ENCODE results near the gene CHD9NB. TPM values are rescaled to one million over a fixed set of nuclear protein-coding genes. Genes with fewer than 3 reads are reported as not detected.

The CHD9NB gene
- total and polyA plus RNA-seq, 9 of the 15 experiments (the other 6 are each of a cell fraction or from before 2014, with no cell fraction given): 0.06 to 0.10 (median 0.07) TPM; not detected in 6

DNA sequence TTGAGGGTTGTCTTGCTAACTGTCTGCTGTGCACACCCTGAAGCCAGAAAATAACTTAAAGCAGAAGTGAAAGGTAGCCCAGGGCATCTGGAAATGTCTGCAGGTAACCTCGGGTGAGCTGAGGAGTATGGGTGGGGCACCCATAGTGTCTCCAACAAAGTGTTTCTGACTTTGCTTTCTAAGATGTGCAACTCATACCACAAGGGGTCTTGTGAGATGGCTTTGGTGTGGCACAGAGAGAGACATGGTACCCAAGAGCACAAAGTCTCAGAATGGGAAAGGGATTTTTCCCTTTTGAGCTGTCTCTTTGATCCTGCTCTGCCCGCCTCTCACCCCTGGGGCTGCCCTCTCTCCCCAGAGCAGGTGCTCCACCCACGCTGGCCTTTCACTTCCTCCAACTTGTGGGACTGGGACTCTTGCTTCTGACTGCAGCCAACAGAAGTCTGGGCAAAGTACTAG lies 9.0 kb upstream of the CHD9NB start:
- H3K36me3 ChIP-seq (ENCODE audit: control insufficient read depth, insufficient read depth, low read length): peaks cover 32% of the 10 kb centered on the region; the same call in 2 of the 3 replicates
- H4K20me1 ChIP-seq (replicated peaks; ENCODE audit: control insufficient read depth, insufficient read depth, low read length): 0 out of 2 replicates have a peak, but pooled peaks cover 6% of the 10 kb centered on the region
- H2AFZ ChIP-seq (ENCODE audit: low read depth, low read length): no peak overlapping the region
- in situ Hi-C loops (cut with MboI) (no loop called here), intact Hi-C loops (cut with micrococcal nuclease) (no loop called here)
- H3K4me1 ChIP-seq (replicated peaks in 1 of 2; ENCODE audit: control insufficient read depth in 2 of 2, insufficient read depth in 2 of 2, low read length in 2 of 2): peaks cover 8 to 28% of the 10 kb centered on the region in 2 experiments; a peak in 4 of 5 replicates
- no peaks in the 10 kb centered on the region for H3K9me1 ChIP-seq (ENCODE audit: control insufficient read depth, insufficient read depth, low read length)
- no peaks in the 10 kb centered on the region for H3K27me3 ChIP-seq (ENCODE audit: control insufficient read depth in 2 of 2, insufficient read depth in 2 of 2, low read length in 2 of 2)
- no peak overlapping the region for H3K4me2 ChIP-seq (ENCODE audit: insufficient read depth, low read length)
- no peak for DNase-seq (ENCODE audit: extremely low read depth in 1 of 4, low spot score in 3 of 4)
- TF ChIP-seq FOXK2 (conservative IDR thresholded peaks at IDR 0.05 in 1 of 2, IDR thresholded peaks at IDR 0.05 in 1 of 2; ENCODE audit: low read depth in 2 of 2): no peak
- no peak for TF ChIP-seq USF1 (CRISPR knock-in tag; IDR thresholded peaks at IDR 0.05)
- TF ChIP-seq DPF2 (IDR thresholded peaks at IDR 0.05): no peak
- TF ChIP-seq ZNF41 (CRISPR knock-in tag; conservative IDR thresholded peaks at IDR 0.05): no peak
- TF ChIP-seq CUX1 (CRISPR knock-in tag; IDR thresholded peaks at IDR 0.05): no peak
- TF ChIP-seq, protein P1, sequence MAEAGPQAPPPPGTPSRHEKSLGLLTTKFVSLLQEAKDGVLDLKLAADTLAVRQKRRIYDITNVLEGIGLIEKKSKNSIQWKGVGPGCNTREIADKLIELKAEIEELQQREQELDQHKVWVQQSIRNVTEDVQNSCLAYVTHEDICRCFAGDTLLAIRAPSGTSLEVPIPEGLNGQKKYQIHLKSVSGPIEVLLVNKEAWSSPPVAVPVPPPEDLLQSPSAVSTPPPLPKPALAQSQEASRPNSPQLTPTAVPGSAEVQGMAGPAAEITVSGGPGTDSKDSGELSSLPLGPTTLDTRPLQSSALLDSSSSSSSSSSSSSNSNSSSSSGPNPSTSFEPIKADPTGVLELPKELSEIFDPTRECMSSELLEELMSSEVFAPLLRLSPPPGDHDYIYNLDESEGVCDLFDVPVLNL (CRISPR knock-in tag; IDR thresholded peaks at IDR 0.05; ENCODE audit: low read depth): no peak
- TF ChIP-seq PKNOX1 (IDR thresholded peaks at IDR 0.05): no peak
- no peak for TF ChIP-seq ZNF347 (CRISPR knock-in tag; IDR thresholded peaks at IDR 0.05; ENCODE audit: low read depth)
- TF ChIP-seq SIX5 (IDR thresholded peaks at IDR 0.05; ENCODE audit: borderline replicate concordance in 1 of 2, insufficient read depth in 1 of 2, low read depth in 1 of 2, low read length in 2 of 2): no peak
- TF ChIP-seq MCM7 (IDR thresholded peaks at IDR 0.05): no peak
- no peak for TF ChIP-seq OTX1 (CRISPR knock-in tag; IDR thresholded peaks at IDR 0.05)
- no peak for TF ChIP-seq SAFB (IDR thresholded peaks at IDR 0.05; ENCODE audit: borderline replicate concordance, low read depth, low read length)
- no peak for TF ChIP-seq U2AF2 (optimal IDR thresholded peaks at IDR 0.05; ENCODE audit: low read depth, low read length)
- TF ChIP-seq EGR1 (conservative IDR thresholded peaks at IDR 0.05): no peak
- 55% methylated on average over 3 of the region's 3 CpGs for WGBS (ENCODE audit: insufficient coverage, low coverage, missing lambda C conversion rate)
- H3K4me3 ChIP-seq: no peak overlapping the region
- H3K9ac ChIP-seq (ENCODE audit: insufficient read depth in 1 of 2, low read depth in 2 of 2, low read length in 2 of 2): no peak overlapping the region
- 0 out of 3 replicates have a peak overlapping the region, but pooled peaks have one; percentile 44 for H3K27ac ChIP-seq (ENCODE audit: extremely low read depth, low read depth, low read length)
- ChIA-PET POLR2A (no interaction called here), CTCF (ENCODE audit: low intra/inter-chr PET ratio) (no interaction called here)
- no peak for FAIRE-seq
- peaks cover 90% of the 10 kb centered on the region for H3K79me2 ChIP-seq (ENCODE audit: control insufficient read depth, insufficient read depth, low read length)
- no peaks in the 10 kb centered on the region for H3K9me3 ChIP-seq (replicated peaks; ENCODE audit: control insufficient read depth, insufficient read depth, low read depth, low read length)
- ATAC-seq: no peak
- BruUV-seq (replicated peaks): no TSS peak

All from K562 (cell line).